ENCODE measurements around the gene LENG8. TPM values are rescaled to one million over a fixed set of nuclear protein-coding genes. Genes with fewer than 3 reads are reported as not detected.

LENG8 gene
- total RNA-seq (10 to 100 TPM; 28.2 to 60.2 (median 41.8) TPM), polyA plus RNA-seq (10 to 100 TPM; 21.7 to 28.6 (median 27.2) TPM)
- long read RNA-seq, donor 1, partial matches to known transcripts: 1 of 11 reads
- long read RNA-seq, donor 1, other reads (novel, unspliced or antisense): 10 of 11 reads
- long read RNA-seq, donor 2, partial matches to known transcripts: 18 of 23 reads
- long read RNA-seq, donor 2, other reads (novel, unspliced or antisense): 4 of 23 reads

- intact Hi-C loops (cut with DNase I): loop anchor here in 1 of 2 donors (1.0 kb wide), 1 partner anchor 14 kb away; the partner anchor contains the start of gene LENG9
These were observed at the start of gene LENG8 for GRCh38 chr19:54448774-54449700. Gene LENG8, plus strand, starts transcription at chr19:54449199. Its CDS starts 2,146 bp downstream, at chr19:54451345.

DNA sequence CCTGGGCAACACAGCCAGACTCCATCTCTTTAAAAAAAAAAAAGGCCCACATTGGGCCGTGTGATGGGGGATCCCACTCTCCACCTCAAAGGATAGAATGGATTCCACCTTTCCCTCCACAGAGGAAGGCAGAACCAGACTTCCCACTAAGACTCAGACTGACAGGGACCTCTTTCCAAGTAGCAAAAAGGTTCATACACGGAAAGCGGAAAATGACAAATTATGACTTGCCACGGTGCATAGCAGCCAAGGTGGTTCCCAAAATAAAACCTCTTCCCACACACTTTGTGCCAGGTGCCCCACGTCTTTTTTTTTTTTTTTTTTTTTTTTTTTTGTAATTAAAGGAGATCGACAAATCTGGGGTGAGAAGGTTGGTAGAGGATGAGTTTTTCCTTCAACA lies 48.1 kb upstream of the LENG8 start:
- no peak for DNase-seq
- Histone ChIP-seq H3K4me3 (no peak overlapping the region), H3K27ac (no peak overlapping the region), H3K27me3 (ENCODE audit: insufficient read depth in 3 of 3, low read length in 2 of 3) (no peaks in the 10 kb centered on the region), H3K9me3 (no peaks in the 10 kb centered on the region), H3K4me1 (no peaks in the 10 kb centered on the region), H3K36me3 (ENCODE audit: insufficient read depth in 1 of 2, low read depth in 1 of 2) (no peaks in the 10 kb centered on the region)
- no peak for TF ChIP-seq CTCF (IDR thresholded peaks at IDR 0.05)
- ATAC-seq: no peak
- 57 to 72% (median 62%) methylated on average over 6 of the region's 6 CpGs for WGBS, 3 donors
- intact Hi-C loops (cut with DNase I): no loop called here

More at GRCh38 chr19:54448774-54449700, at the start of gene LENG8:
- TF ChIP-seq CTCF (IDR thresholded peaks at IDR 0.05): no peak
- H3K4me3 ChIP-seq: peak within 1 kb of the TSS; percentile 80
- DNase-seq (peak; percentile 98 to 99), ATAC-seq (peak; percentile 97 to 98 (median 98))
- WGBS, 3 donors: 0 to 1% (median 0%) methylated on average over 78 to 96 of the region's 96 CpGs
- no peaks in the 10 kb centered on the region for H3K9me3 ChIP-seq
- peaks cover 8 to 58% of the 10 kb centered on the region in 2 donors for H3K36me3 ChIP-seq (ENCODE audit: insufficient read depth in 1 of 2, low read depth in 1 of 2)
- peak within 1 kb of the TSS; percentile 94 for H3K27ac ChIP-seq
- peaks cover 25% of the 10 kb centered on the region for H3K4me1 ChIP-seq
- no peaks in the 10 kb centered on the region for H3K27me3 ChIP-seq (ENCODE audit: insufficient read depth in 3 of 3, low read length in 2 of 3)

GRCh38 chr19:54403054-54403453 lies 45.9 kb upstream of the LENG8 start:
- WGBS, 3 donors: 75 to 83% (median 79%) methylated on average over 8 of the region's 8 CpGs
- no peak overlapping the region for H3K4me3 ChIP-seq
- ATAC-seq (no peak), DNase-seq (no peak)
- H3K4me1 ChIP-seq: no peaks in the 10 kb centered on the region
- no peak for TF ChIP-seq CTCF (IDR thresholded peaks at IDR 0.05)
- H3K27ac ChIP-seq: no peak overlapping the region
- no peaks in the 10 kb centered on the region for H3K9me3 ChIP-seq
- intact Hi-C loops (cut with DNase I): no loop called here
- H3K27me3 ChIP-seq (ENCODE audit: insufficient read depth in 3 of 3, low read length in 2 of 3): no peaks in the 10 kb centered on the region
- no peaks in the 10 kb centered on the region for H3K36me3 ChIP-seq (ENCODE audit: insufficient read depth in 1 of 2, low read depth in 1 of 2)

GRCh38 chr19:54405628-54406027 lies 43.4 kb upstream of the LENG8 start:
- ATAC-seq (no peak), DNase-seq (no peak)

More at GRCh38 chr19:54405628-54406027, 43.4 kb upstream of the LENG8 start:
- H3K4me1 ChIP-seq: no peaks in the 10 kb centered on the region
- TF ChIP-seq CTCF (IDR thresholded peaks at IDR 0.05): no peak
- no peaks in the 10 kb centered on the region for H3K9me3 ChIP-seq
- no peak overlapping the region for H3K27ac ChIP-seq
- no peaks in the 10 kb centered on the region for H3K36me3 ChIP-seq (ENCODE audit: insufficient read depth in 1 of 2, low read depth in 1 of 2)
- intact Hi-C loops (cut with DNase I): no loop called here
- no peak overlapping the region for H3K4me3 ChIP-seq
- H3K27me3 ChIP-seq (ENCODE audit: insufficient read depth in 3 of 3, low read length in 2 of 3): no peaks in the 10 kb centered on the region
